Left ventricle myocardium inferior (tissue), 1 donor: ENCODE measurements around the gene CHD6. TPM values are rescaled to one million over a fixed set of nuclear protein-coding genes. Genes with fewer than 3 reads are reported as not detected.

Experiments
- DNase-seq: peaks from one replicate; pipeline ENCODE4 v3.0.0-alpha.2; 2020
- H3K27ac ChIP-seq: fragments of 200-600 bp; replicated peaks from 2 replicates; pipeline ENCODE4 v1.8.0; 2021
- H3K27me3 ChIP-seq: fragments of 200-600 bp; 2 replicates; pipeline ENCODE4 v1.8.0; 2021; ENCODE audit warnings: low read depth
- H3K36me3 ChIP-seq: fragments of 200-600 bp; 2 replicates; pipeline ENCODE4 v1.8.0; 2021
- H3K4me1 ChIP-seq: fragments of 200-600 bp; 2 replicates; pipeline ENCODE4 v1.8.0; 2021
- H3K4me3 ChIP-seq: fragments of 200-600 bp; 2 replicates; pipeline ENCODE4 v1.8.0; 2021; ENCODE audit warnings: mild to moderate bottlenecking, moderate library complexity
- H3K9me3 ChIP-seq: fragments of 200-600 bp; replicated peaks from 2 replicates; pipeline ENCODE4 v1.8.0; 2021
- CTCF ChIP-seq: fragments of 200-600 bp; IDR thresholded peaks from 2 replicates; pipeline ENCODE4 v1.8.0; 2021; ENCODE audit warnings: antibody characterized with exemption, mild to moderate bottlenecking, borderline replicate concordance
- intact Hi-C: fragments of 100-400 bp; cut with micrococcal nuclease; formaldehyde crosslinking; loops from one replicate; pipeline ENCODE4 v1.11.0; 2022
- total RNA-seq: library from RNA; stranded (reverse); fragmentation: NEBNext Ultra II Directional; extraction: Animal tissue kit (Norgen Biotek cat#: 25700); gene quantifications from one replicate; pipeline ENCODE4 v1.2.1, GENCODE V29; 2021
- donor health status: DM: no; HTN: yes; CAD: no; lungs with severe emphysema.

Gene CHD6
- total RNA-seq, 1 donor from 2014 or later, result 38.9 TPM

- Histone ChIP-seq H3K4me3 (no peak overlapping the region), H3K4me1 (peaks cover 9% of the 10 kb centered on the region), H3K27me3 (no peaks in the 10 kb centered on the region), H3K36me3 (peaks cover 38% of the 10 kb centered on the region), H3K27ac (no peak overlapping the region), H3K9me3 (peaks cover 10% of the 10 kb centered on the region)
- no peak for TF ChIP-seq CTCF
- intact Hi-C loops, result no loop called here
- DNase-seq, result no peak
These were observed 84.0 kb downstream of the CHD6 start for GRCh38 chr20:41534170-41534569.

GRCh38 chr20:41533537-41534136, 84.5 kb downstream of the CHD6 start:
- intact Hi-C loops, result no loop called here
- no peak for TF ChIP-seq CTCF
- no peak overlapping the region for H3K4me3 ChIP-seq

GRCh38 chr20:41532935-41533334, 85.2 kb downstream of the CHD6 start:
- H3K9me3 ChIP-seq, result peaks cover 6% of the 10 kb centered on the region
- no peaks in the 10 kb centered on the region for H3K27me3 ChIP-seq
- H3K4me3 ChIP-seq, result no peak overlapping the region
- no peak for DNase-seq
- peaks cover 9% of the 10 kb centered on the region for H3K4me1 ChIP-seq
- intact Hi-C loops, result no loop called here
- TF ChIP-seq CTCF, result no peak
- H3K27ac ChIP-seq, result no peak overlapping the region
- peaks cover 26% of the 10 kb centered on the region for H3K36me3 ChIP-seq

More at GRCh38 chr20:41533537-41534136, 84.5 kb downstream of the CHD6 start:
- H3K27me3 ChIP-seq, result no peaks in the 10 kb centered on the region
- DNase-seq, result no peak
- H3K9me3 ChIP-seq, result peaks cover 10% of the 10 kb centered on the region
- peaks cover 9% of the 10 kb centered on the region for H3K4me1 ChIP-seq
- peaks cover 33% of the 10 kb centered on the region for H3K36me3 ChIP-seq
- no peak overlapping the region for H3K27ac ChIP-seq

GRCh38 chr20:41531518-41532275, 86.5 kb downstream of the CHD6 start:
- Histone ChIP-seq H3K27me3 (no peaks in the 10 kb centered on the region), H3K4me3 (no peak overlapping the region), H3K9me3 (no peaks in the 10 kb centered on the region), H3K36me3 (peaks cover 19% of the 10 kb centered on the region), H3K4me1 (peaks cover 11% of the 10 kb centered on the region), H3K27ac (no peak overlapping the region)
- no peak for TF ChIP-seq CTCF
- intact Hi-C loops, result no loop called here
- DNase-seq, result no peak

- Histone ChIP-seq H3K27ac (no peak overlapping the region), H3K27me3 (no peaks in the 10 kb centered on the region), H3K36me3 (peaks cover 19% of the 10 kb centered on the region), H3K4me3 (no peak overlapping the region), H3K9me3 (no peaks in the 10 kb centered on the region), H3K4me1 (peaks cover 18% of the 10 kb centered on the region)
- intact Hi-C loops, result no loop called here
- TF ChIP-seq CTCF, result no peak
- DNase-seq, result no peak
These were observed 87.3 kb downstream of the CHD6 start for GRCh38 chr20:41530923-41531322.
